ENCODE data around the gene CHCHD1.

DNA sequence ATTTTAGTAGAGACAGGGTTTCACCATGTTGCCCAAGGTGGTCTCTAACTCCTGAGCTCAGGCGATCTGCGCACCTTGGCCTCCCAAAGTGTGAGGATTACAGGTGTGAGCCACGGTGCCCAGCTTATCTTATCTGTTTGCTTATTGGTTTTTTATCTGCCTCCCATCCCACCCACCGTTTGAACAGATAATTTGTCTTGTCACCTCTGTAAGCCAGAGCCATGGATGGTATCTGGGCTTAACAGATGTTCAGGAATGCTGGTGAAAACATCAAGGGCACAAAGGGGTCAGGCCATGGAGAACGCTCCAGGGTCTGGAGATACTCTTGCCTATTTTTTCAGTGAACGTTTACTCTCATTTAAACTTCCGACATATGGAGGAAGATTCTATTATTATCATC is 41.5 kb downstream of the CHCHD1 start:
- TF ChIP-seq, protein P1, sequence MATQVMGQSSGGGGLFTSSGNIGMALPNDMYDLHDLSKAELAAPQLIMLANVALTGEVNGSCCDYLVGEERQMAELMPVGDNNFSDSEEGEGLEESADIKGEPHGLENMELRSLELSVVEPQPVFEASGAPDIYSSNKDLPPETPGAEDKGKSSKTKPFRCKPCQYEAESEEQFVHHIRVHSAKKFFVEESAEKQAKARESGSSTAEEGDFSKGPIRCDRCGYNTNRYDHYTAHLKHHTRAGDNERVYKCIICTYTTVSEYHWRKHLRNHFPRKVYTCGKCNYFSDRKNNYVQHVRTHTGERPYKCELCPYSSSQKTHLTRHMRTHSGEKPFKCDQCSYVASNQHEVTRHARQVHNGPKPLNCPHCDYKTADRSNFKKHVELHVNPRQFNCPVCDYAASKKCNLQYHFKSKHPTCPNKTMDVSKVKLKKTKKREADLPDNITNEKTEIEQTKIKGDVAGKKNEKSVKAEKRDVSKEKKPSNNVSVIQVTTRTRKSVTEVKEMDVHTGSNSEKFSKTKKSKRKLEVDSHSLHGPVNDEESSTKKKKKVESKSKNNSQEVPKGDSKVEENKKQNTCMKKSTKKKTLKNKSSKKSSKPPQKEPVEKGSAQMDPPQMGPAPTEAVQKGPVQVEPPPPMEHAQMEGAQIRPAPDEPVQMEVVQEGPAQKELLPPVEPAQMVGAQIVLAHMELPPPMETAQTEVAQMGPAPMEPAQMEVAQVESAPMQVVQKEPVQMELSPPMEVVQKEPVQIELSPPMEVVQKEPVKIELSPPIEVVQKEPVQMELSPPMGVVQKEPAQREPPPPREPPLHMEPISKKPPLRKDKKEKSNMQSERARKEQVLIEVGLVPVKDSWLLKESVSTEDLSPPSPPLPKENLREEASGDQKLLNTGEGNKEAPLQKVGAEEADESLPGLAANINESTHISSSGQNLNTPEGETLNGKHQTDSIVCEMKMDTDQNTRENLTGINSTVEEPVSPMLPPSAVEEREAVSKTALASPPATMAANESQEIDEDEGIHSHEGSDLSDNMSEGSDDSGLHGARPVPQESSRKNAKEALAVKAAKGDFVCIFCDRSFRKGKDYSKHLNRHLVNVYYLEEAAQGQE (IDR thresholded peaks at IDR 0.05; ENCODE audit: unreplicated experiment), result no peak
- TF ChIP-seq POLR2AphosphoS5 (IDR thresholded peaks at IDR 0.05; ENCODE audit: low read depth) (no peak), EZH2 (IDR thresholded peaks at IDR 0.05; ENCODE audit: low read depth, unreplicated experiment) (no peak), EZH2phosphoT487 (IDR thresholded peaks at IDR 0.05; ENCODE audit: unreplicated experiment) (no peak), JUNB (IDR thresholded peaks at IDR 0.05; ENCODE audit: unreplicated experiment) (no peak), STAT1 (IDR thresholded peaks at IDR 0.05; ENCODE audit: unreplicated experiment) (no peak), CREB1 (CRISPR knock-in tag; IDR thresholded peaks at IDR 0.05; ENCODE audit: low read depth) (no peak), ZNF114 (CRISPR knock-in tag; IDR thresholded peaks at IDR 0.05) (no peak)
- TF ChIP-seq, protein P2, sequence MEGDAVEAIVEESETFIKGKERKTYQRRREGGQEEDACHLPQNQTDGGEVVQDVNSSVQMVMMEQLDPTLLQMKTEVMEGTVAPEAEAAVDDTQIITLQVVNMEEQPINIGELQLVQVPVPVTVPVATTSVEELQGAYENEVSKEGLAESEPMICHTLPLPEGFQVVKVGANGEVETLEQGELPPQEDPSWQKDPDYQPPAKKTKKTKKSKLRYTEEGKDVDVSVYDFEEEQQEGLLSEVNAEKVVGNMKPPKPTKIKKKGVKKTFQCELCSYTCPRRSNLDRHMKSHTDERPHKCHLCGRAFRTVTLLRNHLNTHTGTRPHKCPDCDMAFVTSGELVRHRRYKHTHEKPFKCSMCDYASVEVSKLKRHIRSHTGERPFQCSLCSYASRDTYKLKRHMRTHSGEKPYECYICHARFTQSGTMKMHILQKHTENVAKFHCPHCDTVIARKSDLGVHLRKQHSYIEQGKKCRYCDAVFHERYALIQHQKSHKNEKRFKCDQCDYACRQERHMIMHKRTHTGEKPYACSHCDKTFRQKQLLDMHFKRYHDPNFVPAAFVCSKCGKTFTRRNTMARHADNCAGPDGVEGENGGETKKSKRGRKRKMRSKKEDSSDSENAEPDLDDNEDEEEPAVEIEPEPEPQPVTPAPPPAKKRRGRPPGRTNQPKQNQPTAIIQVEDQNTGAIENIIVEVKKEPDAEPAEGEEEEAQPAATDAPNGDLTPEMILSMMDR (conservative IDR thresholded peaks at IDR 0.05; ENCODE audit: low read depth in 2 of 2), result no peak
- TF ChIP-seq, protein P3, sequence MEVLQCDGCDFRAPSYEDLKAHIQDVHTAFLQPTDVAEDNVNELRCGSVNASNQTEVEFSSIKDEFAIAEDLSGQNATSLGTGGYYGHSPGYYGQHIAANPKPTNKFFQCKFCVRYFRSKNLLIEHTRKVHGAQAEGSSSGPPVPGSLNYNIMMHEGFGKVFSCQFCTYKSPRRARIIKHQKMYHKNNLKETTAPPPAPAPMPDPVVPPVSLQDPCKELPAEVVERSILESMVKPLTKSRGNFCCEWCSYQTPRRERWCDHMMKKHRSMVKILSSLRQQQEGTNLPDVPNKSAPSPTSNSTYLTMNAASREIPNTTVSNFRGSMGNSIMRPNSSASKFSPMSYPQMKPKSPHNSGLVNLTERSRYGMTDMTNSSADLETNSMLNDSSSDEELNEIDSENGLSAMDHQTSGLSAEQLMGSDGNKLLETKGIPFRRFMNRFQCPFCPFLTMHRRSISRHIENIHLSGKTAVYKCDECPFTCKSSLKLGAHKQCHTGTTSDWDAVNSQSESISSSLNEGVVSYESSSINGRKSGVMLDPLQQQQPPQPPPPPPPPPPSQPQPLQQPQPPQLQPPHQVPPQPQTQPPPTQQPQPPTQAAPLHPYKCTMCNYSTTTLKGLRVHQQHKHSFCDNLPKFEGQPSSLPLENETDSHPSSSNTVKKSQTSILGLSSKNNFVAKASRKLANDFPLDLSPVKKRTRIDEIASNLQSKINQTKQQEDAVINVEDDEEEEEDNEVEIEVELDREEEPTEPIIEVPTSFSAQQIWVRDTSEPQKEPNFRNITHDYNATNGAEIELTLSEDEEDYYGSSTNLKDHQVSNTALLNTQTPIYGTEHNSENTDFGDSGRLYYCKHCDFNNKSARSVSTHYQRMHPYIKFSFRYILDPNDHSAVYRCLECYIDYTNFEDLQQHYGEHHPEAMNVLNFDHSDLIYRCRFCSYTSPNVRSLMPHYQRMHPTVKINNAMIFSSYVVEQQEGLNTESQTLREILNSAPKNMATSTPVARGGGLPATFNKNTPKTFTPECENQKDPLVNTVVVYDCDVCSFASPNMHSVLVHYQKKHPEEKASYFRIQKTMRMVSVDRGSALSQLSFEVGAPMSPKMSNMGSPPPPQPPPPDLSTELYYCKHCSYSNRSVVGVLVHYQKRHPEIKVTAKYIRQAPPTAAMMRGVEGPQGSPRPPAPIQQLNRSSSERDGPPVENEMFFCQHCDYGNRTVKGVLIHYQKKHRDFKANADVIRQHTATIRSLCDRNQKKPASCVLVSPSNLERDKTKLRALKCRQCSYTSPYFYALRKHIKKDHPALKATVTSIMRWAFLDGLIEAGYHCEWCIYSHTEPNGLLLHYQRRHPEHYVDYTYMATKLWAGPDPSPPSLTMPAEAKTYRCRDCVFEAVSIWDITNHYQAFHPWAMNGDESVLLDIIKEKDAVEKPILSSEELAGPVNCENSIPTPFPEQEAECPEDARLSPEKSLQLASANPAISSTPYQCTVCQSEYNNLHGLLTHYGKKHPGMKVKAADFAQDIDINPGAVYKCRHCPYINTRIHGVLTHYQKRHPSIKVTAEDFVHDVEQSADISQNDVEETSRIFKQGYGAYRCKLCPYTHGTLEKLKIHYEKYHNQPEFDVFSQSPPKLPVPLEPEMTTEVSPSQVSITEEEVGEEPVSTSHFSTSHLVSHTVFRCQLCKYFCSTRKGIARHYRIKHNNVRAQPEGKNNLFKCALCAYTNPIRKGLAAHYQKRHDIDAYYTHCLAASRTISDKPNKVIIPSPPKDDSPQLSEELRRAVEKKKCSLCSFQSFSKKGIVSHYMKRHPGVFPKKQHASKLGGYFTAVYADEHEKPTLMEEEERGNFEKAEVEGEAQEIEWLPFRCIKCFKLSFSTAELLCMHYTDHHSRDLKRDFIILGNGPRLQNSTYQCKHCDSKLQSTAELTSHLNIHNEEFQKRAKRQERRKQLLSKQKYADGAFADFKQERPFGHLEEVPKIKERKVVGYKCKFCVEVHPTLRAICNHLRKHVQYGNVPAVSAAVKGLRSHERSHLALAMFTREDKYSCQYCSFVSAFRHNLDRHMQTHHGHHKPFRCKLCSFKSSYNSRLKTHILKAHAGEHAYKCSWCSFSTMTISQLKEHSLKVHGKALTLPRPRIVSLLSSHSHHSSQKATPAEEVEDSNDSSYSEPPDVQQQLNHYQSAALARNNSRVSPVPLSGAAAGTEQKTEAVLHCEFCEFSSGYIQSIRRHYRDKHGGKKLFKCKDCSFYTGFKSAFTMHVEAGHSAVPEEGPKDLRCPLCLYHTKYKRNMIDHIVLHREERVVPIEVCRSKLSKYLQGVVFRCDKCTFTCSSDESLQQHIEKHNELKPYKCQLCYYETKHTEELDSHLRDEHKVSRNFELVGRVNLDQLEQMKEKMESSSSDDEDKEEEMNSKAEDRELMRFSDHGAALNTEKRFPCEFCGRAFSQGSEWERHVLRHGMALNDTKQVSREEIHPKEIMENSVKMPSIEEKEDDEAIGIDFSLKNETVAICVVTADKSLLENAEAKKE (CRISPR knock-in tag; IDR thresholded peaks at IDR 0.05), result no peak
